ENCODE results near the gene VGF.

GRCh38 chr7:101140746-101141382 lies 24.5 kb downstream of the VGF start:
- TF ChIP-seq CTCF (conservative IDR thresholded peaks at IDR 0.05 in 1 of 2, IDR thresholded peaks at IDR 0.05 in 1 of 2; ENCODE audit: extremely low read depth in 1 of 2, insufficient read depth in 1 of 2, low read depth in 1 of 2, low read length in 2 of 2) (no peak), EZH2 (IDR thresholded peaks at IDR 0.05; ENCODE audit: borderline replicate concordance, low read length) (no peak)
